Osteocyte (in vitro differentiated cells): Measurements from ENCODE around the gene PCNX3. TPM values are rescaled to one million over a fixed set of nuclear protein-coding genes. Genes with fewer than 3 reads are reported as not detected.

Experiments
- DNase-seq: peaks from one replicate; pipeline ENCODE4 v3.0.0; 2021; ENCODE audit warnings: mixed read lengths; ENCODE audit not compliant: unreplicated experiment; ENCODE audit errors: extremely low spot score
- H3K27ac Mint-ChIP-seq: one replicate; pipeline ENCODE4 v1.8.0; 2021; ENCODE audit warnings: mild to moderate bottlenecking, mixed read lengths; ENCODE audit not compliant: unreplicated experiment
- H3K27me3 Mint-ChIP-seq: one replicate; pipeline ENCODE4 v1.8.0; 2021; ENCODE audit warnings: mixed read lengths; ENCODE audit not compliant: unreplicated experiment
- H3K36me3 Mint-ChIP-seq: one replicate; pipeline ENCODE4 v1.8.0; 2021; ENCODE audit warnings: mixed read lengths; ENCODE audit not compliant: unreplicated experiment
- H3K4me1 Mint-ChIP-seq: one replicate; pipeline ENCODE4 v1.8.0; 2021; ENCODE audit warnings: mixed read lengths; ENCODE audit not compliant: unreplicated experiment
- H3K4me3 Mint-ChIP-seq: one replicate; pipeline ENCODE4 v1.8.0; 2021; ENCODE audit warnings: mild to moderate bottlenecking, moderate library complexity, mixed read lengths; ENCODE audit not compliant: unreplicated experiment
- H3K9me3 Mint-ChIP-seq: one replicate; pipeline ENCODE4 v1.8.0; 2021; ENCODE audit warnings: mixed read lengths; ENCODE audit not compliant: unreplicated experiment
- total RNA-seq: library from RNA; stranded (reverse); gene quantifications from 2 replicates; pipeline ENCODE4 v1.2.1, GENCODE V29; 2021
- TF ChIP-seq, protein P1 (sequence below): fragments of 200-600 bp; sonication (generic); IDR thresholded peaks from 2 replicates; pipeline ENCODE4 v1.5.0; 2021; ENCODE audit warnings: antibody characterized with exemption, mild to moderate bottlenecking, moderate library complexity

Gene PCNX3
- total RNA-seq, 1 donor from 2014 or later = 49.8 TPM

DNA sequence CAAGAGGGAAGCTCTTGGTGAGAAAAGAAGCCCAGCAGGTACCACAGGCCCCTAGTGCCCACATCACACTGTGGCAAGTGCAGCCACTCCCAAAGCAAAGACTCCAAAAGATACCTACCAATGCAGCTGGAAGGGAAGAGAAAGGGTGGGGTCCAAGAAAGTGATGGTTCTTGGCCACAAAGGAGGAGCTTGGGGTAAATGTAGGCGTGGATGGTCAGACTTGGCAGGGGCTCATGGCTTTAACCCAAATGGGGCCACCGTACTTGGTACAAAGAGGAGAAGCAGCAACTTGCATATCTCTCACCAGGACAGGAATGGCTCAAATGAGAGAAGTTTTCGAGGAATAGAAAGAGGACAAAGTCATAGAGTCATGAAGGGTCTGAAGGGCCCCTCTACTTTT, 6.3 kb upstream of the PCNX3 start:
- H3K27ac Mint-ChIP-seq = peak overlapping the region; percentile 34
- no peaks in the 10 kb centered on the region for H3K9me3 Mint-ChIP-seq
- no peak for DNase-seq
- TF ChIP-seq, protein P1, sequence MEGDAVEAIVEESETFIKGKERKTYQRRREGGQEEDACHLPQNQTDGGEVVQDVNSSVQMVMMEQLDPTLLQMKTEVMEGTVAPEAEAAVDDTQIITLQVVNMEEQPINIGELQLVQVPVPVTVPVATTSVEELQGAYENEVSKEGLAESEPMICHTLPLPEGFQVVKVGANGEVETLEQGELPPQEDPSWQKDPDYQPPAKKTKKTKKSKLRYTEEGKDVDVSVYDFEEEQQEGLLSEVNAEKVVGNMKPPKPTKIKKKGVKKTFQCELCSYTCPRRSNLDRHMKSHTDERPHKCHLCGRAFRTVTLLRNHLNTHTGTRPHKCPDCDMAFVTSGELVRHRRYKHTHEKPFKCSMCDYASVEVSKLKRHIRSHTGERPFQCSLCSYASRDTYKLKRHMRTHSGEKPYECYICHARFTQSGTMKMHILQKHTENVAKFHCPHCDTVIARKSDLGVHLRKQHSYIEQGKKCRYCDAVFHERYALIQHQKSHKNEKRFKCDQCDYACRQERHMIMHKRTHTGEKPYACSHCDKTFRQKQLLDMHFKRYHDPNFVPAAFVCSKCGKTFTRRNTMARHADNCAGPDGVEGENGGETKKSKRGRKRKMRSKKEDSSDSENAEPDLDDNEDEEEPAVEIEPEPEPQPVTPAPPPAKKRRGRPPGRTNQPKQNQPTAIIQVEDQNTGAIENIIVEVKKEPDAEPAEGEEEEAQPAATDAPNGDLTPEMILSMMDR = no peak
- peaks cover 36% of the 10 kb centered on the region for H3K4me1 Mint-ChIP-seq
- H3K4me3 Mint-ChIP-seq = no peak overlapping the region
- H3K36me3 Mint-ChIP-seq = peaks cover 19% of the 10 kb centered on the region
- H3K27me3 Mint-ChIP-seq = no peaks in the 10 kb centered on the region

DNA sequence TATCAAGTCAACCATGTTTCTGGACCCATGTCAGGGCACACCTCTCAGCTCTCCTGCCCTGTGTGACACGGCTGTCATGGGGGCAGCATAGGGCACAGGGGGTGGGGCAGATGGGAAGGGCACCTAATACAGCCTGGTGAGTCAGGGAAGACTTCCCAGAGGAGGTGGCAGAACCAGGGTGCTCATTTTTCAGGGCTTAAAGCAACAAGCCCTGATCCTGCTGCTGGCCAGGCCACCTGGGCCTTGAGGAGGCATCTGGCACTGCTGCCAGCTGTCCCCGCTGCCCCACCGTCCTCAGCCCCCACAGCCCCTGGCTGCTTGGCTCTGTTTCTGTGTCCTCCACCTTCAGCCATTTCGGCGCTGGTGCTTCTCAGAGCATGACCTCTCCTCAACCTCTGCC, 5.9 kb upstream of the PCNX3 start:
- peaks cover 36% of the 10 kb centered on the region for H3K4me1 Mint-ChIP-seq
- DNase-seq = no peak
- H3K4me3 Mint-ChIP-seq = no peak overlapping the region
- H3K36me3 Mint-ChIP-seq = peaks cover 16% of the 10 kb centered on the region
- no peaks in the 10 kb centered on the region for H3K9me3 Mint-ChIP-seq
- TF ChIP-seq, protein P1 = no peak
- H3K27ac Mint-ChIP-seq = peak overlapping the region; percentile 51
- H3K27me3 Mint-ChIP-seq = no peaks in the 10 kb centered on the region

DNA sequence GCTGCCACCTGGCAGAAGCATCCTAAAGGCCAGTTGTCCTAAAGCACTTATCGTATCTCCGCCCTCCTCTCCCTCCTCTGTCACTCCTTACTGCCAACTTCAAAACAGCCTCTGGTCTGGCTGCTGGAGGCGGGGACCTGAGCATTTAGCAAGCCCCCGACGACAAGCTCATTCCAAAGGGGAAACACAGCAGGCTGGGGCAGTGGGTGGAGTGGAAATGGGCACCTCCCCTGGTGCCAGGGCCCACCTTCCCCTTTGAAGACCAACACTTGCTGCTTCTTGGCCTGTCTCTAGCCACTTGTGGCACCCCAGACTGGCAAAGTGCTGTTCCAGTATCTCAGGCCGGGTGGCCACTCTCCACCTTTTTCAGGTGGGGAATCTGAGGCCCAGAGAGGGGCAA, 5.2 kb upstream of the PCNX3 start:
- peaks cover 16% of the 10 kb centered on the region for H3K36me3 Mint-ChIP-seq
- H3K27ac Mint-ChIP-seq = peak overlapping the region; percentile 14
- TF ChIP-seq, protein P1 = no peak
- no peaks in the 10 kb centered on the region for H3K27me3 Mint-ChIP-seq
- no peak for DNase-seq
- H3K4me3 Mint-ChIP-seq = no peak overlapping the region
- H3K4me1 Mint-ChIP-seq = peaks cover 36% of the 10 kb centered on the region
- no peaks in the 10 kb centered on the region for H3K9me3 Mint-ChIP-seq

DNA sequence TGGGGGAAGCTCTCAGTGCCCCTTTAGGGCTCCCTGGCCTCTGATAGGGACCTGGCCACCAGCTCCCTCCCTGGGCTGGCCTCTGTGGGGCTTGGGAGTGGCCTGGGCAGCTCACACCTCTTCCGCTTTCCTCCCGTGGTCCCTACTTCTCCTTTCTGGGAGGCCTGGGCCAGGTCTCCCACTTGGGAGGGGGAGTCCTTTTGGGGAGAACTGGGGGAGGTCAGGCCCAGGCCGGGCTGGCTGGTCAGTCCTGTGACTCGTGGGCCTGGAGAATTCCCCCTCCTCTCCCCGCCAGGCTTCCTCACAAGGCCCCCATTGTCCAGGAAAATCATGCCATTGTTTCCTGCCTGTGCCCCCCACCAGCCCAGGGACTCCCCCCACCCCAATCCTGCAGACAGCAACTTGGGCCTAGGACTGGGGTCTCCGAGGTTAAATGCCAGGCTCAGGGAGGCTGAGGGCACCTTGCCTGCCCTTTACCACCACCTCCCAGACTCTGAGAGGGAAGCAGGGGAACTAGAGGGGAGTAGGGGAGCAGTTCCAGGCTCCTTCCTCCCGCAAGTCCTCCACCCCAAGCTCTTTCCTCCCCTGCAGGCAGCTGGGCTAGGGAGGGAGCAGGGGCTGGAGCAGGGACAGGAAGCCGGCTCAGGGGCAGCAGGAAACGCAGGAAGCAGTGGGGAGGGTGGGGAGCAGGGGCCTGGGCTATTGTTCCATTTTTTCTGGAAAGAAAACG, 4.4 kb upstream of the PCNX3 start:
- H3K36me3 Mint-ChIP-seq = peaks cover 13% of the 10 kb centered on the region
- H3K4me1 Mint-ChIP-seq = peaks cover 36% of the 10 kb centered on the region
- H3K27me3 Mint-ChIP-seq = no peaks in the 10 kb centered on the region
- H3K4me3 Mint-ChIP-seq = peak overlapping the region; percentile 89
- TF ChIP-seq, protein P1 = no peak
- no peaks in the 10 kb centered on the region for H3K9me3 Mint-ChIP-seq
- DNase-seq = no peak
- peak overlapping the region; percentile 57 for H3K27ac Mint-ChIP-seq

DNA sequence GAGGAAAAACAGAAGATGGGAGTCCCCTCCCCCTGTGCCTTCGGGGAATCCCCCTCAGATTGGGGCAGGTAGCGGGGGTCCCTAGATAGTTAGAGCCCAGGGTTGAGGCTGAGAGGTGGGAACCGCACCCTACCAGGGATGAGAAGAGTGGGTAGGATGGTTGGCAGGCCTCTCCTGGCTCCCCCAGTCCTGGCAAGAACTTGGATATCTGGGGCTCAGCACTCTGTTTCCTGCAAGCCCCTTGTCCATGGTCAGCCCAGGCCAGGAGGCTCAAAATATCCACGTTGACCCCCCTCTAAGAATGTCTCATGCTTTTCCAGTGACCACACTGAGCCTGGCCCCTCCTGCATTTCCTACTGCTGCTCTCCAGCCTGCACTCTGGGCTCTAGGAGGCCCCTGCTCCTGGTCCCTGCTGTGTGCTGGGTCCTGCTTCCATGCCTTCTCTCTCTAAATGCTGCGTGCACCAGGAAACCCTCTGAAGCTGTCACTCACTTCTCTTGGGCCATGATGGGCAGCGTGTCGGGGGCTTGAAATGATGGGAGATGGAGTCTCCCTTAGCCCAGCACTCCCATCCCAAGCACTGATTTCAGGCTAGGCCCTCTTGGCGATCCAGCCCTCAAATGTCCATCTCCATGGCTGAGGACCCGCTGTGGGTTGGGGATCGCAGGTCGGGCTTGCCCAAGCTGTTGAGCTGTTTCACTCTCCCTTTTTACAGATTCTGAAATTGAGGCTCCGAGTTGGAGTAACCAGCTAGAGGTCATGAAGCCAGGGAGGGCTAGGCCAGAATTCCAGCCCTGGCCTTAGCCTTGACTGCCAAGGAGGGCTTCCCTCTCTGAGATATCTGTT, 3.6 kb upstream of the PCNX3 start:
- Mint-ChIP-seq H3K27me3 (no peaks in the 10 kb centered on the region), H3K4me3 (peak overlapping the region; percentile 89), H3K4me1 (peaks cover 44% of the 10 kb centered on the region), H3K9me3 (no peaks in the 10 kb centered on the region), H3K36me3 (peaks cover 12% of the 10 kb centered on the region), H3K27ac (peak overlapping the region; percentile 57)
- TF ChIP-seq, protein P1 = no peak
- DNase-seq = no peak
